ENCODE measurements around the gene SLC25A24.
"Not testable (repeated sequence)": the region's sequence is repeated elsewhere in the genome, so short reads cannot be mapped to it uniquely, and the experiment has no call there.

SLC25A24 gene

DNA sequence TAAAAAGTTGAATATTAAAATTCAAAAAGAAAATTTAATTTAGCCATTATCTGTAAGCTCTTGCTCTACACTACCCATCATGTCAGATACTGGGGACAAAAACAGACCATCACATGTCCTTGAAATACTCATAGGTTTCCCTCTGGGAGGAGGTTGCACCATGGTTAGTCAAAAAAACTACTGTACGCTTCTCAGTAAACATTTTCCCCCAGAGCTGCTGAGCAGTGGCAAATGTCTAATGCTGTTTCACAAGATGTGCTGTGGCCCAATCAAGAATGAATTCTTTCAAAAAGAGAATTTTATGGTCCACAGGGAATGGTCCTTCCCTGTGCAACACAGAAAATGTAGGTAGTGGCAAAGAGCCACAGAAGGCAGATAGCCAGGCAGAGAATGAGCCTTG is 6.1 kb downstream of the SLC25A24 start:
- DNase-seq: no peak

DNA sequence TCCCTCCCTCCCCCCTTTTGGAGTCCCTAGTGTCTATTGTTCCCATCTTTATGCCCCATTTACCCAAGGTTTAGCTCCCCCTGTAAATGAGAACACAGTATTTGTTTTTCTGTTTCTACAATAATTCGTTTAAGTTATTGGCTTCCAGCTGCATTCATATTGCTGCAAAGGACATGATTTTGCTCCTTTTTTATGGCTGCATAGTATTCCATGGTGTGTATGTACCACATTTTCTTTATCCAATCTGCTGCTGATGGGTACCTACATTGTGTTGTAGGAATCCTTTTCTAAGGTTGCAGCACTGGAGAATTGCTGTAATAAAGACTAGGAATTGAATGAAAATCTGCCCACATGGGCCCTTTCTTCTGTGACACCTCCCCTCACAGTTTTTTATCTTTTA is 6.8 kb downstream of the SLC25A24 start:
- no peak for DNase-seq

DNA sequence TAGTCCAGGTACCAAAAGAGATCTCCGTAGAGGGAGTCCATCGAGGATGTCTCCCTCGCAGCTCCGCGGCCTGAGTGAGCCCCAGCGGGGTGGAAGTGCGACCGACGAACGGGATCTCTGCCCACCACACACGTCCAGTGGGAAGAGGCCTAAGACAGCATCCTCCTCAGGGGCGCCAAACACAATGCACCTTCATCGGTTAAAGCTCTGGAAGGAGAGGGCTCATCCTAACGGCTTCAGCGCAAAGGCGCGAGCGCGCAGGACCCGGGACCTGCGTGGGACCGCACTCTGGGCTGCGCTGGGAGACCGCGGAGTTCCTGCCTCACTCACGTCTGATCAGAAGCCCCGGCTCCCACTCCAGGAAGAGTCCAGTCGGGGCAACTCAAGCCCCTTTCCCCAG is 7.6 kb downstream of the SLC25A24 start:
- no peak for DNase-seq

DNA sequence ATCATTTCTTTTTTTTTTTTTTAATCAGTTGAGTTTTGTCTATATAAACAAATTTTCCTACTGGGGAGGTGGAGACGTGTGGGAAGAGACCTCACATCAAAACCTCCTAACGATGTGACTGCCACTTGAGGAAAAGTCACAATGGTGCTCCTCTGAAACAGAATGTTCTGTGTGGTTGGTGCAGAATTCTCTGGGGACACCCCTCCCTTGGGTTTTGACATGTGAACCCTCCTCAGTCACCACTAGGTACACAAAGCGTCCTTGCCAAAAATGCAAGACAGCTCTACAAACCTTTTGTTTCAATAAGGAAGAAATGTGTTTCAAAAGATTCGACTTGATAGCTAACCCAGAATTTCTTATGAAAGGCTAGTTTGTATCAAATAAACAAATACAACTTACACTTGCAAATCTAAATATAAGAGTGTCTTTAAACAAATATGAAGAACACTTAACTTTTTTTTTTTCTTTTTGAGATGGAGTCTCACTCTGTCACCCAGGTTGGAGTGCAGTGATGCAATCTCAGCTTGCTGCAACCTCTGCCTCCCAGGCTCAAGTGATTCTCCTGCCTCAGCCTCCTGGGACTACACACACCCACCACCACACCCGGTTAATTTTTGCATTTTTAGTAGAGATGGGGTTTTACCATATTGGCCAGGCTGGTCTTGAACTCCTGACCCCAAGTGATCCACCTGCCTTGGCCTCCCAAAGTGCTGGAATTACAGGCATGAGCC is 9.3 kb downstream of the SLC25A24 start:
- no peak for DNase-seq

DNA sequence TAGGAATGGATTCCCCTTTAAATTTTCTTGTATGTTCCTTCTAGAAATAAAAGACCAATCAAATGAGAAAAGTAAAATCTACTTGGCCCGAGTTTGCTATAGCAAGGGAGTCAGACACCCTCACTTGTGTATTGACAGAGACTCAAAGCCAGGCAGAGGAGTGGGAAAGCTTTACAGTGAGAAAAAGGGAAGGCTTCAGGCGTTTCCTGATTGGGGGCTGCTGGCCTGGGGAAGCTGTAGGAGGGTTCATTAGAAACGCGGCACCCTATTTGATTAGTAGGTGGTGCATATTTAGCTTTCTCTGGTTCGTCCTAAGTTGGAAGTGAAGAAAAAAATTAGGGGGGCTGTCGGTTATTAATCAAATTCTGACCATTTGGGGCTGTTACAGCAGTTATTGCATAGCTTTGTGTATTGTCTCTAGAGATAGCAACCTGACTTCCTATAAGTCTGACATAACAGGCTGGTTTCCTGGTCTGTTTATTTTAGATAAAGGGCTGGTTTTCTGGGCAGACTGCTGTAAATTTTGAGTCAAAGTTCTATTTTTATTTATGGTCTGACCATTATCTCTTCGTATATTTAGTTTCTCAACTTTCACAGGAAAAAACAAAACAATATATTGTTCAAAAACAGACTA is 10.0 kb downstream of the SLC25A24 start:
- no peak for DNase-seq

DNA sequence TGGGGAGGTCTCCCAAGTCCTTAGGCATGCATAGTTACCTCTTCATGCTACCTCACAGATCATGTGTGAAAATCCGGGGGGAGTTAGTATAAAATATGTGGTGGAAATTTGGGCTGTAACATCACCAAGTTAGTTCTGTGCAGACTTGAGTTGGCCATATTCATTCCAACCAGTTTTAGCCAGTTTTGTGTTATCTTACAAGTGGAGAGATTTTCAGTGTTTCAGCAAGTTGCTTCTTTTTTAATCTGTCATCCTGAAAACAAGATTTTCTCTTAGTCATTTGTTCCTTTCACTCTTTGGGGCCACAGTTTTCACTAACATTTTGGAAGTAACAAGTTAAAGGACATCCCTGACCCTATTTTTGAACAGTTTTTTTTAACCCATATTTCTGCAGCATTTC is 11.3 kb downstream of the SLC25A24 start:
- no peak for DNase-seq

DNA sequence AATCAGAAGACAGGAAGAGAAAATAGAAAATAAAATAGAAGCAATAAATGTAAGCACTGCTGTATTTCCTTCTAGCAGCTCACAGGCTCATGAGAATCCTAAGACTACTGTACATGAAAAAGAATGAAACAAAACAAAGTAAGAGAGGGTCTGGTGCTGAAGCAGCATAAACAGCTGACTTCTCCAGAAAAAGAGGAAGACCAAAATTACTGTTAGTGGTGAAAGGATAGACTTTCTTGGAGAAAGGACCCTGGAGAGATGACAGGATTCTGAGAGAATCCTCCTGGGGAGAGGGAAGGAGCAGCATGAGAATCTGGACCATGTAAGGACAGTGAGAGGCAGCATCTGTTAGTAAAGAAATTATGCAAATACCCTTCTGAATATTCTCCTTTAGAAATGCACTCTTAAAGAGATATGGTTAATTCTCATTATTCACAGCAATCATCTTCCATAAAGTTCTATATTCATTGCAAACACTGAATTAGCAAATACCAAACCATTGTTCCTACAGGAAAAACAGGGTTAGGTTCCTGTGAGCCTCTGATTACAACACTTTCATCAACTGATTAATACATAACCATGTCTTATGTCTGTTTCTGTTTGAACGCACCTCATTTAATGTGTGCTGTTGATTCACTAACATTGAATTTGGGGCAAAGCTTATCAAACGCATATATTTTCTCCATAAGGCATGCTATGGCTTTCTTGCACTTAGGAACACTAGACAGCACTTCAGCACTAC is 17.0 kb downstream of the SLC25A24 start:
- no peak for DNase-seq

DNA sequence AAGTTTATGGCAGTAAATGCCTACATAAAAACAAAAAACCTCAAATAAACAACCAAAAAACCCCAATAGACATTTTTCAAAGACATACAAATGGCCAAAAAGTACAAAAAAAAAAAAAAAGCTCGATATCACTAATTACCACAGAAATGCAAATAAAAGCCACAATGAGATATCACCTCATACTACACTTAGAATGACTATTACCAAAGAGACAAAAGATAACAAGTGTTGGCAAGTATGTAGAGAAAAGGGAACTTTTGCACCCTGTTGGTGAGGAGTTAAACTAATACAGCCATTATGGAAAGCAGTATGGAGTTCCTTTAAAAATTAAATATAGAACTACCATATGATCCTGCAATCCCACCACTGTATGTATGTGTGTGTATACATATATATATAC is 21.1 kb downstream of the SLC25A24 start:
- DNase-seq: no peak

DNA sequence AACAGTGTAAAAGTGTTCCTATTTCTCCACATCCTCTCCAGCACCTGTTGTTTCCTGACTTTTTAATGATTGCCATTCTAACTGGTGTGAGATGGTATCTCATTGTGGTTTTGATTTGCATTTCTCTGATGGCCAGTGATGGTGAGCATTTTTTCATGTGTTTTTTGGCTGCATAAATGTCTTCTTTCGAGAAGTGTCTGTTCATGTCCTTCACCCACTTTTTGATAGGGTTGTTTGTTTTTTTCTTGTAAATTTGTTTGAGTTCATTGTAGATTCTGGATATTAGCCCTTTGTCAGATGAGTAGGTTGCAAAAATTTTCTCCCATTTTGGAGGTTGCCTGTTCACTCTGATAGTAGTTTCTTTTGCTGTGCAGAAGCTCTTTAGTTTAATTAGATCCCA is 37.7 kb downstream of the SLC25A24 start:
- not testable (repeated sequence) for DNase-seq

DNA sequence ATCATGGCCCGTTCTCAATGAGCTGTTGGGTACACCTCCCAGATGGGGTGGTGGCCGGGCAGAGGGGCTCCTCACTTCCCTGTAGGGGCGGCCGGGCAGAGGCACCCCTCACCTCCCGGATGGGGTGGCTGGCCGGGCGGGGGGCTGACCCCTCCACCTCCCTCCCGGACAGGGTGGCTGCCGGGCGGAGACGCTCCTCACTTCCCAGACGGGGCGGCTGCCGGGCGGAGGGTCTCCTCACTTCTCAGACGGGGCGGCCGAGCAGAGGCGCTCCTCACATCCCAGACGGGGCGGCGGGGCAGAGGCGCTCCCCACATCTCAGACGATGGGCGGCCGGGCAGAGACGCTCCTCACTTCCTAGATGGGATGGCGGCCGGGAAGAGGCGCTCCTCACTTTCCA is 40.2 kb downstream of the SLC25A24 start:
- DNase-seq: not testable (repeated sequence)

DNA sequence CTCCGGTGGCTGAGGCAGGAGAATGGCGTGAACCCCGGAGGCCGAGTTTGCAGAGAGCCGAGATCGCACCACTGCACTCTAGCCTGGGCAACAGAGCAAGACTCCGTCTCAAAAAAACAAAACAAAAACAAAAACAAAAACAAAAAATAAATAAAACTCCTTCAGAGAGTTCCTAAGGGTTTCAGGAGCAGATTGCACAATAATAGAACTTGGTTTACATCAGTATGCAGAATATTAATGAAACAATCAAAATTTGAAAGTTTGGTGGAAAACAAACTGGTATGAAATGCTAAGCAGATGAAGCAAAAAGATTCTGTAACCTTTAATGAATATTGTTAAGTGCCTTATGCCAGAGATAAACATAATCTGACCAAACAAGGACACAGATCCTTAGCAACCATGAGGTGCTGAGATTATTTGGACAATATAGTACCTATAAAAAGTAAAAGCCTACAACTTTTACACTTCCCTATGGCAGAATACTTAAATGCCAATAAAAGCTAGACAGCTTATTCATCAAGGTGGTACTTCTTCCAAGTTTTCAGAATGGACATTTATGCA is 41.2 kb downstream of the SLC25A24 start:
- DNase-seq: no peak

DNA sequence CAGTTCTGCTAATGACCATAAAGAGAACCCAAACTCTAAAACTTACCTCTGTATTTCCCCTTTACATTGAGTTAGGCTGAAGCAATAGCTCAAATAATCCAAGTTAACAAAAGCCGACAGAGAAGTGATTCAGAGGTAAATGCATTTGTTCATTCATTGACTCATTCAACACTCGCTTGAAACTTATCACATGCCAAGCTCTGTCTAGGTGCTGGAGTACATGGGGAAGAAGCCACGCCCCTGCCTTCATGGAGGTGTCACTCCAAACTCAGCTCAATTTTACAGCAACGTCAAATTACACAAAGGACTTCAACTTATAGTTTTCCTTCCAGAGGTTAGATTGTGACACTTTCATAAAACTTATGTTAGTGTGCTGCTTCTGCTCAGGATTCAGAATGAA is 45.8 kb downstream of the SLC25A24 start:
- DNase-seq: no peak

DNA sequence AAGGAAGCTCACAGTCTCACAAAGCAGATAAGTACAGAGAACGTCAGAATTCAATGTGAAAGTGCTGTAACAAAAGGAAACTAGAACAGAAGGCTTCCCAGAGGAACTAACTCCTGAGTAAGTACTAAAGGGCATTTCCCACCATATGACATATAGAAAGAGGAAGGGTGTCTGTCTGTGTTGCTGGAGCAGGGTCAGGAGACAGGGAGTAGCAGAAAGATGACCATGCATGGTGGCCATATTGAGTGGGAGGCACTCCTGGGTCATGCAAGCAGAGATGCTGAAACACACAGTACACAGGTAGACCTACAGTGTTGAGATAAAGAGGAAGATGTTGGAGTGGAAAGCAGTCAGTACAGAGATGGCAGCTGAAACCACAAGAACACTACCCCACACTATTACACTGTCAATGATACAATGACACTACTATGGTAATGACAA is 47.3 kb downstream of the SLC25A24 start:
- no peak for DNase-seq

DNA sequence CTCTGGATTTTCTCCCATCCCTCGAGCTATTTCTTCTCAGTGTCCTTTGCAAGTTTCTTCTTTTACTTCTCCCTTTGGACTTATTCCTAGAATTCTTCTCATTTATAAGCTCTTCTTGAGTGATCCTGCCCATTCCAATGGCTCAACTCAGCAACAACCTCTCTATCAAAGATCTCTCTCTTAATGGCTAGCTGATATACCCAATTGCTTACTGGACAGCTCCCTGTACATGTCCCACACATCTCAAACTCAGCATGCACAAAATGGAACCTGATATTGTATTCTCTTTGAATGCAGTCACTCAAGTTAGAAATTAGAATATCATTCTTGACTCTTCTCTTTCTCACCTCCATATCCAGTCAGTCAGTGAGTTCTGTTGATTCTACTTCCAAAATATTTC is 48.6 kb downstream of the SLC25A24 start:
- DNase-seq: no peak

DNA sequence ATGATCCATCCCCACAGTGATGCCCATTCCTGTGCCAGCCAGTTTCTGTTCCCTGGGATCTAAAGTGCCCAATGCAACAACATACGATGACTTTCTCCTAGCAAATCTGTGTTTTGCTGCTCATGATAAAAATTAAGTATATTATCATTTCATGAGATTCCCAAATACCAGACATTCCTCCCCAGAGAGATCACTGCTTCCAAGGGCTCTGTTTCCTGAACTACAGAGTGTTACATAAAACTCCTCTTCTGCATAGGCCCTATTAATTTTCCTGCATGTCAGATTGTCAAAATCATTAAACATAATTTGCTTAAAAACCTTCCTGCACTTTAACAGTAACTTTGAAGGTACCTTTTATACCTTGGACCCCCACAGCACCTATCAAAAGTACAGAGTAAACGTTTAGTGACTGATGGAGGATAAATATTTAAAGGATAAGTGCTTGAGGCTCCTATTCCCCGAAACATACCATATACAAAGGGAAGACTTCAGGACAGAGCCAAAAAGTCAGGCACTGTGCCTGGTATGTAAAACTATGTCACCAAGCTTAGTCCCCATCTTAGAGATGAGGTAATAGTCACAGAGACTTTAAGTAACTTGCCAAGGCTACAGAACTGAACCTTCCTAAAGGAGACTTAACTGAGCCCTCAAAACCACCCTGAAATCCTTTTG is 50.2 kb downstream of the SLC25A24 start:
- no peak for DNase-seq

DNA sequence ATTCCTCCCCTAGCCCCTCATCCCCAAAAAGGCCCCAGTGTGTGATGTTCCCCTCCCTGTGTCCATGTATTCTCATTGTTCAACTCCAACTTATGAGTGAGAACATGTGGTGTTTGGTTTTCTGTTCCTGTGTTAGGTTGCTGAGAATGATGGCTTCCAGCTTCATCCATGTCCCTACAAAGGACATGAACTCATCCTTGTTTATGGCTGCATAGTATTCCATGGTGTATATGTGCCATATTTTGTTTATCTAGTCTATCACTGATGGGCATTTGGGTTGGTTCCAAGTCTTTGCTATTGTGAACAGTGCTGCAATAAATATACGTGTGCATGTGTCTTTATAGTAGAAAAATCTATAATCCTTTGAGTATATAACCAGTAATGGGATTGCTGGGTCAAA is 55.6 kb downstream of the SLC25A24 start:
- not testable (repeated sequence) for DNase-seq

DNA sequence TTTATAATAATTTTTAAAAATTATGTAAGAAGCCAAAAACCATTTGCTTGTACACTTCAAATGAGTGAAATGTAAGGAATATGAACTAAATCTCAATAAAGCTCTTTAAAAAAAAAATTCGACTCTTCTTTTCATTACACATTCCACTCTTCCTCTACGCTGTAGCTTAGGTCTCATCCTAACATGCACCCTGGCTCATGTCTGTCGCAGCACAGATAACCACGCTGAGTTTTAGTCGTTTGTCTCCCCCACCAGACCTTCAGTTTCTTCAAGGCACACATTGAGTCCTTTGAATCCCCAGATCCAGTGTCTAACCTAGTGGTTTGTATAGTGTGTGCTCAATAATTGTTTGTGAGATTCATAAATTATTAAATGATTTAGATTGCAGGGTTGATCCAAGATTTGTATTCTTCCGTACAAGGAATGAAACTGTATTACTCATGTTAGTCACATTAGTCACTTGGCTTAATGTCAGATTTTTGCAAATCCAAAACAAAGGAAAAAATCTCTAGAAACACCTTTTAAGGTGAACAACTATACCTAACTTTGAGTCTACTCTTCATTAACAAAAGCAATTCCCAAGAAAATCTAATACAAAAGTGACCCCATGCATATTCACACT is 57.3 kb downstream of the SLC25A24 start:
- DNase-seq: no peak

DNA sequence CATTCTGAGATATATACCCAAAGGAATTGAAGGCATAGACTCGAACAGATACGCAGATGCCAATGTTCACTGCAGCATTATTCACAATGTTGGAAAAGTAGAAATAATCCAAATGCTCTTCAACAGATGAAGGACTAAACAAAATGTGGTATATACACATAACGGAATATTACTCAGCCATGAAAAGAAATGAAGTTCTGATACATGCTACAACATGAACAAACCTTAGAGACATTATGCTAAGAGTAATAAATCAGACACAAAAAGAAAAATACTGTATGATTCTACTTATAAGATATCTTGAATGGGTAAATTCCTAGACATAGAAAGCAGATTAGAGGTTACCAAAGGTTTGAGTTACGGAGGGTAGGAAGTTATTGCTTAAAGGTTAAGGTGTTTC is 57.9 kb downstream of the SLC25A24 start:
- no peak for DNase-seq

DNA sequence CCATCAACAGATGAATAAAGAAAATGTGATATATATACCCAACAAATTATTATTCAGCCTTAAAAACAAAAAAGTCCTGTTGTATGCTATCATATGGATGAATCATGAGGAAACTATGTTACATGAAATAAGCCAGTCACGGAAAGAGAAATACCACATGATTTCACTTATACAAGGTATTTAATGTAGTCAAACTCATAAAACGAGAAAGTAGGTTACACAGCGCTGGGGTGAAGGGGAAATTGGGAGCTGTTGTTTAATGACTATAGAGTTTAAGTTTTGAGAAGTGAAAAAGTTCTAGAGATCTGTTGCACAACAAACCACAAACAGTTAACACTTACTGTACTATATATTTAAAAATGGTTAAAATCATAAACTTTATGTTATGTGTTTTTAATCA is 58.5 kb downstream of the SLC25A24 start:
- no peak for DNase-seq

DNA sequence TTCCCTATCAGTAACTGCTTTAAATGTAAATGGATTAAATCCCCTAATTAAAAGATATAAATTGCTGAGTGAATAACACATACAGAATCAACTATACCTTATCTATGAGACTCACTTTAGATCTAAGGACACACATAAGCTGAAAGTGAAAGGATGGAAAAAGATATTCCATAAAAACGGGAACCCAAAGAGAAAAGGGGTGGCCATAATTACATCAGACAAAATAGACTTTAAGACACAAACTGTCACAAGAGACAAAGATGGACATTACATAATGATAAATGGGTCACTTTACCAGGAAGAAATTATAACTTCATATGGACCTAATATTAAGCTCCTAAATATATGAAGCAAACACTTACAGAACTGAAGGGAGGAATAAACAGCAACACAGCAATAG is 59.2 kb downstream of the SLC25A24 start:
- DNase-seq: no peak

DNA sequence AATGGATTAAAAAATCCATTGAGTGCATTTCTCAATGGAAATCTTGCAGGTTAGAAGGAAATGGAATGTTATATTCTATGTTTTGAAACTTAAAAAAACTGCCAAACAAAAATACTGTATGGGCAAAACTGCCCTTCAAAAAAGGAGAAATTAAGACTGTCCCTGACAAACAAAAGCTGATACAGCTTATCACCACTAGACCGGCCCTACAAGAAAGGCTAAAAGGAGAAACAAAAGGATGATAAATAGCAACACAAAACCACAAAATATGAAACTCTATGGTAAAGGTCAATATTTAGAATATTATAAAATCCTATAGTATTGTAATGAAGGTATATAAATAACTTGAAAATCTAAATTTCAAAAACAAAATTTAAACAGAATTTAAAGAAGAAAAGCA is 60.0 kb downstream of the SLC25A24 start:
- no peak for DNase-seq

DNA sequence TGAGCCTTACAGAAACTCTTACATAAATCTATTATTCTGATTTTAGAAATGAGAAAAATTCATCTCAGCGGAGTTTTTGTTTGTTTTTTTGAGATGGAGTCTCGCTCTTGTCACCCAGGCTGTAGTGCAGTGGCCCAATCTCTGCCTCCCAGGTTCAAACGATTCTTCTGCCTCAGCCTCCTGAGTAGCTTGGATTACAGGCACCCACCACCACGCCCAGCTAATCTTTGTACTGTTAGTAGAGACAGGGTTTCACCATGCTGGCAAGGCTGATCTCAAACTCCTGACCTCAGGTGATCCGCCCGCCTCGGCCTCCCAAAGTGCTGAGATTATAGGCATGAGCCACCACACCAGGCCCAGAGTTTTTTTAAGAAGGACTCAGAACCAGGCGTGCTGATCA is 60.6 kb downstream of the SLC25A24 start:
- not testable (repeated sequence) for DNase-seq

DNA sequence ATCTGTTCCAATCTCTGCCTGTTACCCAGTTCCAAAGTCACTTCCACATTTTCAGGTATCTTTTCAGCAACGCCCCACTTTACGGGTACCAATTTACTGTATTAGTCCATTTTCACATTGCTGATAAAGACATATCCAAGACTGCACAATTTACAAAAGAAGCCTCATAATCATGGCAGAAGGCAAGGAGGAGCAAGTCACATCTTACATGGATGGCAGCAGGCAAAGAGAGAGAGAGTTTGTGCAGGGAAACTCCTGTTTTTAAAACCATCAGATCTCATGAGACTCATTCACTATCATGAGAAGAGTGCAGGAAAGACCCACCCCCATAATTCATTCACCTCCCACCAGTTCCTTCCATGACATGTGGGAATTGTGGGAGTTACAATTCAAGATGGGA is 67.0 kb downstream of the SLC25A24 start:
- not testable (repeated sequence) for DNase-seq
